Measurements from ENCODE around the gene SMIM36. TPM values are rescaled to one million over a fixed set of nuclear protein-coding genes. Genes with fewer than 3 reads are reported as not detected.
"Not testable (repeated sequence)": the region's sequence is repeated elsewhere in the genome, so short reads cannot be mapped to it uniquely, and the experiment has no call there.

Gene SMIM36
- total RNA-seq, 2 experiments from 2014 or later = not detected

GRCh38 chr17:55466671-55467070, 44.6 kb downstream of the SMIM36 start:
- CTCF ChIA-PET = no interaction called here
- intact Hi-C loops (cut with micrococcal nuclease) = no loop called here
- H3K27ac Mint-ChIP-seq = peak overlapping the region; percentile 31
- no peak overlapping the region for H3K4me3 Mint-ChIP-seq
- DNase-seq = no peak
- H3K9me3 Mint-ChIP-seq = no peaks in the 10 kb centered on the region
- H3K27me3 Mint-ChIP-seq (ENCODE audit: low read depth) = no peaks in the 10 kb centered on the region
- no peaks in the 10 kb centered on the region for H3K36me3 Mint-ChIP-seq (ENCODE audit: low read depth)
- H3K4me1 Mint-ChIP-seq (ENCODE audit: low read depth) = peaks cover 3% of the 10 kb centered on the region

- H3K4me3 Mint-ChIP-seq; H3K4me1 Mint-ChIP-seq (ENCODE audit: low read depth); DNase-seq; H3K36me3 Mint-ChIP-seq (ENCODE audit: low read depth); H3K27me3 Mint-ChIP-seq (ENCODE audit: low read depth); CTCF ChIA-PET; intact Hi-C loops (cut with micrococcal nuclease); H3K9me3 Mint-ChIP-seq: not testable (repeated sequence)
- H3K27ac Mint-ChIP-seq = peak overlapping the region; percentile 33
Measured at GRCh38 chr17:55465771-55466170, 45.5 kb downstream of the SMIM36 start.

GRCh38 chr17:55463600-55463999, 47.7 kb downstream of the SMIM36 start:
- Mint-ChIP-seq H3K27me3 (ENCODE audit: low read depth) (no peaks in the 10 kb centered on the region), H3K4me1 (ENCODE audit: low read depth) (peaks cover 12% of the 10 kb centered on the region), H3K36me3 (ENCODE audit: low read depth) (no peaks in the 10 kb centered on the region), H3K4me3 (no peak overlapping the region), H3K9me3 (no peaks in the 10 kb centered on the region), H3K27ac (no peak overlapping the region)
- CTCF ChIA-PET = interaction anchor here (0.6 to 1.3 kb wide), 4 partner anchors 41 to 51 kb away, joined by 3 read pairs; no protein-coding TSS in a partner anchor
- no peak for DNase-seq
- intact Hi-C loops (cut with micrococcal nuclease) = no loop called here

GRCh38 chr17:55462711-55463110, 48.5 kb downstream of the SMIM36 start:
- intact Hi-C loops (cut with micrococcal nuclease) = no loop called here
- Mint-ChIP-seq H3K4me1 (ENCODE audit: low read depth) (peaks cover 19% of the 10 kb centered on the region), H3K27me3 (ENCODE audit: low read depth) (no peaks in the 10 kb centered on the region), H3K9me3 (no peaks in the 10 kb centered on the region), H3K27ac (no peak overlapping the region), H3K36me3 (ENCODE audit: low read depth) (no peaks in the 10 kb centered on the region), H3K4me3 (no peak overlapping the region)
- CTCF ChIA-PET = interaction anchor here (1.3 kb wide), 1 partner anchor 50 kb away, joined by 3 read pairs; no protein-coding TSS in a partner anchor
- no peak for DNase-seq

- H3K4me1 Mint-ChIP-seq (ENCODE audit: low read depth) = peaks cover 19% of the 10 kb centered on the region
- no peaks in the 10 kb centered on the region for H3K9me3 Mint-ChIP-seq
Measured at GRCh38 chr17:55462234-55462633, 49.0 kb downstream of the SMIM36 start.

GRCh38 chr17:55458978-55459377, 52.3 kb downstream of the SMIM36 start:
- CTCF ChIA-PET = interaction anchor here (0.6 to 0.7 kb wide), 2 partner anchors 24 to 61 kb away, joined by 3 to 4 read pairs; no protein-coding TSS in a partner anchor
- H3K36me3 Mint-ChIP-seq (ENCODE audit: low read depth) = no peaks in the 10 kb centered on the region
- H3K4me1 Mint-ChIP-seq (ENCODE audit: low read depth) = peaks cover 19% of the 10 kb centered on the region
- no peak overlapping the region for H3K27ac Mint-ChIP-seq
- intact Hi-C loops (cut with micrococcal nuclease) = loop anchor here (1.0 to 2.0 kb wide), 5 partner anchors 23 to 275 kb away; no protein-coding TSS in a partner anchor
- DNase-seq = peak; percentile 80
- no peaks in the 10 kb centered on the region for H3K9me3 Mint-ChIP-seq
- H3K4me3 Mint-ChIP-seq = no peak overlapping the region
- no peaks in the 10 kb centered on the region for H3K27me3 Mint-ChIP-seq (ENCODE audit: low read depth)

More at GRCh38 chr17:55462234-55462633, 49.0 kb downstream of the SMIM36 start:
- Mint-ChIP-seq H3K27ac (no peak overlapping the region), H3K4me3 (no peak overlapping the region), H3K36me3 (ENCODE audit: low read depth) (no peaks in the 10 kb centered on the region), H3K27me3 (ENCODE audit: low read depth) (no peaks in the 10 kb centered on the region)
- intact Hi-C loops (cut with micrococcal nuclease) = no loop called here
- CTCF ChIA-PET = interaction anchor here (1.3 kb wide), 1 partner anchor 50 kb away, joined by 3 read pairs; no protein-coding TSS in a partner anchor
- DNase-seq = no peak

- Mint-ChIP-seq H3K4me3 (no peak overlapping the region), H3K4me1 (ENCODE audit: low read depth) (peaks cover 16% of the 10 kb centered on the region), H3K27ac (no peak overlapping the region), H3K9me3 (no peaks in the 10 kb centered on the region), H3K27me3 (ENCODE audit: low read depth) (peaks cover 3% of the 10 kb centered on the region), H3K36me3 (ENCODE audit: low read depth) (no peaks in the 10 kb centered on the region)
- CTCF ChIA-PET = interaction anchor here (0.6 kb wide), 1 partner anchor 61 kb away, joined by 4 read pairs; no protein-coding TSS in a partner anchor
- intact Hi-C loops (cut with micrococcal nuclease) = loop anchor here (2.0 kb wide), 1 partner anchor 122 kb away; no protein-coding TSS in a partner anchor
- no peak for DNase-seq
Measured at GRCh38 chr17:55458287-55458900, 52.9 kb downstream of the SMIM36 start.

GRCh38 chr17:55456307-55457240, 54.7 kb downstream of the SMIM36 start:
- Mint-ChIP-seq H3K36me3 (ENCODE audit: low read depth) (no peaks in the 10 kb centered on the region), H3K27me3 (ENCODE audit: low read depth) (peaks cover 3% of the 10 kb centered on the region), H3K4me3 (no peak overlapping the region), H3K4me1 (ENCODE audit: low read depth) (peaks cover 16% of the 10 kb centered on the region), H3K9me3 (no peaks in the 10 kb centered on the region), H3K27ac (no peak overlapping the region)
- CTCF ChIA-PET = no interaction called here
- intact Hi-C loops (cut with micrococcal nuclease) = no loop called here
- no peak for DNase-seq

- Mint-ChIP-seq H3K9me3 (no peaks in the 10 kb centered on the region), H3K4me1 (ENCODE audit: low read depth) (peaks cover 16% of the 10 kb centered on the region), H3K27me3 (ENCODE audit: low read depth) (peaks cover 3% of the 10 kb centered on the region), H3K36me3 (ENCODE audit: low read depth) (no peaks in the 10 kb centered on the region), H3K27ac (no peak overlapping the region), H3K4me3 (no peak overlapping the region)
- no peak for DNase-seq
- intact Hi-C loops (cut with micrococcal nuclease) = no loop called here
- CTCF ChIA-PET = no interaction called here
Measured at GRCh38 chr17:55454906-55455474, 56.3 kb downstream of the SMIM36 start.

GRCh38 chr17:55453839-55454557, 57.3 kb downstream of the SMIM36 start:
- no peaks in the 10 kb centered on the region for H3K9me3 Mint-ChIP-seq
- H3K4me3 Mint-ChIP-seq = no peak overlapping the region
- peaks cover 3% of the 10 kb centered on the region for H3K27me3 Mint-ChIP-seq (ENCODE audit: low read depth)
- H3K27ac Mint-ChIP-seq = no peak overlapping the region
- intact Hi-C loops (cut with micrococcal nuclease) = no loop called here
- H3K4me1 Mint-ChIP-seq (ENCODE audit: low read depth) = peaks cover 11% of the 10 kb centered on the region
- no peak for DNase-seq
- no peaks in the 10 kb centered on the region for H3K36me3 Mint-ChIP-seq (ENCODE audit: low read depth)
- CTCF ChIA-PET = no interaction called here

- Mint-ChIP-seq H3K27me3 (ENCODE audit: low read depth) (peaks cover 3% of the 10 kb centered on the region), H3K4me1 (ENCODE audit: low read depth) (no peaks in the 10 kb centered on the region), H3K27ac (no peak overlapping the region), H3K9me3 (no peaks in the 10 kb centered on the region), H3K36me3 (ENCODE audit: low read depth) (no peaks in the 10 kb centered on the region), H3K4me3 (no peak overlapping the region)
- no peak for DNase-seq
- intact Hi-C loops (cut with micrococcal nuclease) = no loop called here
- CTCF ChIA-PET = no interaction called here
Measured at GRCh38 chr17:55452139-55452790, 59.0 kb downstream of the SMIM36 start.

Measured in activated naive CD4-positive, alpha-beta T cell treated with anti-CD3 and anti-CD28 coated beads for 36 hours (primary cell).